NCI-H526 treated with DMSO at 0.1 percent for 48 hours (cell line): ENCODE measurements around the gene KIAA1217.
A peak's percentile ranks its signal among the peaks of the same experiment; 100 is the strongest.

ENCODE experiments used
- DNase-seq: peaks from one replicate; lab custom pipeline; 2025; lab: John Stamatoyannopoulos, UW

Gene KIAA1217

GRCh38 chr10:24551161-24551560, 342.2 kb downstream of the KIAA1217 start:
- no peak for DNase-seq

- peak; percentile 55 for DNase-seq
These were observed 343.5 kb downstream of the KIAA1217 start for GRCh38 chr10:24552346-24553016.

GRCh38 chr10:24553051-24553612, 344.2 kb downstream of the KIAA1217 start:
- no peak for DNase-seq

- no peak for DNase-seq
These were observed 345.1 kb downstream of the KIAA1217 start for GRCh38 chr10:24554036-24554435.

- DNase-seq, result no peak
These were observed 347.3 kb downstream of the KIAA1217 start for GRCh38 chr10:24556126-24556749.

GRCh38 chr10:24556750-24557742, 348.1 kb downstream of the KIAA1217 start:
- DNase-seq, result peak; percentile 1

GRCh38 chr10:24561453-24561852, 352.5 kb downstream of the KIAA1217 start:
- no peak for DNase-seq

GRCh38 chr10:24568042-24568441, 359.1 kb downstream of the KIAA1217 start:
- no peak for DNase-seq

- no peak for DNase-seq
These were observed 360.4 kb downstream of the KIAA1217 start for GRCh38 chr10:24569330-24569796.

GRCh38 chr10:24569828-24570657, 361.1 kb downstream of the KIAA1217 start:
- DNase-seq, result no peak

- DNase-seq, result no peak
These were observed 361.9 kb downstream of the KIAA1217 start for GRCh38 chr10:24570658-24571426.

- no peak for DNase-seq
These were observed 363.0 kb downstream of the KIAA1217 start for GRCh38 chr10:24571870-24572450.

GRCh38 chr10:24574161-24574560, 365.2 kb downstream of the KIAA1217 start:
- DNase-seq, result no peak

- DNase-seq, result no peak
These were observed 365.7 kb downstream of the KIAA1217 start for GRCh38 chr10:24574578-24575155.

- no peak for DNase-seq
These were observed 366.6 kb downstream of the KIAA1217 start for GRCh38 chr10:24575481-24576002.

GRCh38 chr10:24579448-24579847, 370.5 kb downstream of the KIAA1217 start:
- DNase-seq, result no peak

- DNase-seq, result no peak
These were observed 371.0 kb downstream of the KIAA1217 start for GRCh38 chr10:24579906-24580305.

GRCh38 chr10:24589265-24589664, 380.3 kb downstream of the KIAA1217 start:
- DNase-seq, result no peak

GRCh38 chr10:24590697-24591457, 381.9 kb downstream of the KIAA1217 start:
- DNase-seq, result no peak
